ENCODE measurements around the gene ARHGAP26. TPM values are rescaled to one million over a fixed set of nuclear protein-coding genes. Genes with fewer than 3 reads are reported as not detected.

ARHGAP26 gene
- polyA plus RNA-seq, 1 donor from 2014 or later: 0.83 TPM

DNA sequence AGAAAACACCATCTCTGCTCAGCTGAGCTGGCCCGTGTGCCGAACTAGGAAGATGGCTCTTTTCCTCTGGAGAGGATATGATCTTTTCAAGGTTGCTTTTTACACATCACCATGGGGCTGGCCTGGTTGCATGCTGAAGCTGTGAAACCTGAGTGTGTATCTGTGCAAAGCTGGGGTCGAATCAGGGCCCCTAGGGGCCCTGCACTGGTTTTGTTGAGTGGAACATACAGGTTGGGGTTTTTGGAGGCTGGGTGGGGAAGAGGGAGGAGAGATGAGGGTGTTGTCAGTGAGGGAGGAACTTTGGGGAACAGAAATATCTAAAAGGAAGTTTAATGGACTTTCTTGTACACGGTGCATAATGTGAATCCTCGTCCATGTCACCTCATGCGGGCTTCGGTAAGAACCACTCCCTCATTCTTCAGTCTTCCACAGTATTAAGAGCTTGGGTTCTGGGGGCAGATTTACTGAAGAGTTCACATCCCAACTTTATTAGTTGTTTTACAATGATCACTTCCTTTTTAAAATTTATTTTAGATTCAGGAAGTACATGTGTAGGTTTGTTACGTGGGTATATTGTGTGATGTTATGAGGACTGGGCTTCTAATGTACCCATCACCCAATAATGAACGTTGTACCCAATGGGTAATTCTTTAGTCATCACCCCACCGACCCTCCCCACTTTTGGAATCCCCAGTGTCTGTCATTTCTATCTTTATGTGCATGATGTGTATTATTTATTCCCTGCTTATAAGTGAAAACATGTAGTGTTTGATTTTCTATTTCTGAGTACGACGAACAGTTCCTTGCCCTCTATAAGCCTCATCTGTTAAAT, 395.1 kb downstream of the ARHGAP26 start:
- no peaks in the 10 kb centered on the region for H3F3A ChIP-seq (ENCODE audit: insufficient read depth, low read length, poor library complexity, severe bottlenecking)
- no peaks in the 10 kb centered on the region for H3K36me3 ChIP-seq (ENCODE audit: insufficient read depth, low read length)
- no peak overlapping the region for H3K4me3 ChIP-seq (ENCODE audit: low read length)
- no peaks in the 10 kb centered on the region for H3K27me3 ChIP-seq (ENCODE audit: insufficient read depth, low read depth, low read length)
- H2AFZ ChIP-seq (ENCODE audit: low read depth, low read length): no peak overlapping the region
- TF ChIP-seq EP300 (conservative IDR thresholded peaks at IDR 0.05; ENCODE audit: poor library complexity, severe bottlenecking) (no peak), TAF1 (IDR thresholded peaks at IDR 0.05; ENCODE audit: low read depth) (no peak), MXI1 (conservative IDR thresholded peaks at IDR 0.05; ENCODE audit: poor library complexity, severe bottlenecking) (no peak), EZH2 (IDR thresholded peaks at IDR 0.05; ENCODE audit: borderline replicate concordance, insufficient read depth, low read length, poor library complexity, severe bottlenecking) (no peak), POLR2AphosphoS5 (IDR thresholded peaks at IDR 0.05) (no peak), SMC3 (conservative IDR thresholded peaks at IDR 0.05; ENCODE audit: poor library complexity) (no peak), RAD21 (conservative IDR thresholded peaks at IDR 0.05) (no peak)
- TF ChIP-seq, protein P1, sequence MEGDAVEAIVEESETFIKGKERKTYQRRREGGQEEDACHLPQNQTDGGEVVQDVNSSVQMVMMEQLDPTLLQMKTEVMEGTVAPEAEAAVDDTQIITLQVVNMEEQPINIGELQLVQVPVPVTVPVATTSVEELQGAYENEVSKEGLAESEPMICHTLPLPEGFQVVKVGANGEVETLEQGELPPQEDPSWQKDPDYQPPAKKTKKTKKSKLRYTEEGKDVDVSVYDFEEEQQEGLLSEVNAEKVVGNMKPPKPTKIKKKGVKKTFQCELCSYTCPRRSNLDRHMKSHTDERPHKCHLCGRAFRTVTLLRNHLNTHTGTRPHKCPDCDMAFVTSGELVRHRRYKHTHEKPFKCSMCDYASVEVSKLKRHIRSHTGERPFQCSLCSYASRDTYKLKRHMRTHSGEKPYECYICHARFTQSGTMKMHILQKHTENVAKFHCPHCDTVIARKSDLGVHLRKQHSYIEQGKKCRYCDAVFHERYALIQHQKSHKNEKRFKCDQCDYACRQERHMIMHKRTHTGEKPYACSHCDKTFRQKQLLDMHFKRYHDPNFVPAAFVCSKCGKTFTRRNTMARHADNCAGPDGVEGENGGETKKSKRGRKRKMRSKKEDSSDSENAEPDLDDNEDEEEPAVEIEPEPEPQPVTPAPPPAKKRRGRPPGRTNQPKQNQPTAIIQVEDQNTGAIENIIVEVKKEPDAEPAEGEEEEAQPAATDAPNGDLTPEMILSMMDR (IDR thresholded peaks at IDR 0.05; ENCODE audit: poor library complexity, severe bottlenecking): no peak
- TF ChIP-seq, protein P2, sequence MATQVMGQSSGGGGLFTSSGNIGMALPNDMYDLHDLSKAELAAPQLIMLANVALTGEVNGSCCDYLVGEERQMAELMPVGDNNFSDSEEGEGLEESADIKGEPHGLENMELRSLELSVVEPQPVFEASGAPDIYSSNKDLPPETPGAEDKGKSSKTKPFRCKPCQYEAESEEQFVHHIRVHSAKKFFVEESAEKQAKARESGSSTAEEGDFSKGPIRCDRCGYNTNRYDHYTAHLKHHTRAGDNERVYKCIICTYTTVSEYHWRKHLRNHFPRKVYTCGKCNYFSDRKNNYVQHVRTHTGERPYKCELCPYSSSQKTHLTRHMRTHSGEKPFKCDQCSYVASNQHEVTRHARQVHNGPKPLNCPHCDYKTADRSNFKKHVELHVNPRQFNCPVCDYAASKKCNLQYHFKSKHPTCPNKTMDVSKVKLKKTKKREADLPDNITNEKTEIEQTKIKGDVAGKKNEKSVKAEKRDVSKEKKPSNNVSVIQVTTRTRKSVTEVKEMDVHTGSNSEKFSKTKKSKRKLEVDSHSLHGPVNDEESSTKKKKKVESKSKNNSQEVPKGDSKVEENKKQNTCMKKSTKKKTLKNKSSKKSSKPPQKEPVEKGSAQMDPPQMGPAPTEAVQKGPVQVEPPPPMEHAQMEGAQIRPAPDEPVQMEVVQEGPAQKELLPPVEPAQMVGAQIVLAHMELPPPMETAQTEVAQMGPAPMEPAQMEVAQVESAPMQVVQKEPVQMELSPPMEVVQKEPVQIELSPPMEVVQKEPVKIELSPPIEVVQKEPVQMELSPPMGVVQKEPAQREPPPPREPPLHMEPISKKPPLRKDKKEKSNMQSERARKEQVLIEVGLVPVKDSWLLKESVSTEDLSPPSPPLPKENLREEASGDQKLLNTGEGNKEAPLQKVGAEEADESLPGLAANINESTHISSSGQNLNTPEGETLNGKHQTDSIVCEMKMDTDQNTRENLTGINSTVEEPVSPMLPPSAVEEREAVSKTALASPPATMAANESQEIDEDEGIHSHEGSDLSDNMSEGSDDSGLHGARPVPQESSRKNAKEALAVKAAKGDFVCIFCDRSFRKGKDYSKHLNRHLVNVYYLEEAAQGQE (IDR thresholded peaks at IDR 0.05; ENCODE audit: borderline replicate concordance): no peak
- no peak overlapping the region for H3K27ac ChIP-seq (ENCODE audit: low read length)
- no peak overlapping the region for H3K9ac ChIP-seq (ENCODE audit: low read length)
- no peaks in the 10 kb centered on the region for H3K9me2 ChIP-seq (ENCODE audit: insufficient read depth, low read length)
- H3K4me2 ChIP-seq (ENCODE audit: low read length): no peak overlapping the region
- H4K20me1 ChIP-seq (ENCODE audit: insufficient read depth): no peaks in the 10 kb centered on the region
- H3K9me3 ChIP-seq (ENCODE audit: low read length): no peaks in the 10 kb centered on the region
- no peaks in the 10 kb centered on the region for H3K79me2 ChIP-seq (replicated peaks; ENCODE audit: insufficient read depth, low read length)

DNA sequence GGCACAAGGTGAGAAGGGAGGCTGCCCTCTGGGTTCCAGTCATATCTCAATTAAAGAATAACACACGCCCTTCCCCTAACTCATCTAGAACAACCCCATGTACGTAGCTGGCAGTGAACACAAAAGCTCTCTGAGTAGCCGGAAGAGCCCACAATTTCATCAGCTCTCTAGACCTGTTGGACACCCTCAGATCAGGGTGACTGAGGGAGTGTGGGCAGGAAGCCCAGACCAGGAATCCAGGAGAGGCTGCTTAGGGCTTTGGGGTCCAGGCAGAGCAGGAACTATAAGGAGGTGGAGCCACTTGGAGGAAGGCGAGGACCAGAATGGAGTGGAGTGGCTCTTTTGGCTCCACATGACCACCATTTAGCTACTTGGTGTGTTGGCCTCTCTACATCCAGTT, 395.9 kb downstream of the ARHGAP26 start:
- no peak overlapping the region for H3K27ac ChIP-seq (ENCODE audit: low read length)
- no peak overlapping the region for H3K4me2 ChIP-seq (ENCODE audit: low read length)
- H3K9me3 ChIP-seq (ENCODE audit: low read length): no peaks in the 10 kb centered on the region
- H3K27me3 ChIP-seq (ENCODE audit: insufficient read depth, low read depth, low read length): no peaks in the 10 kb centered on the region
- H3K9ac ChIP-seq (ENCODE audit: low read length): no peak overlapping the region
- H4K20me1 ChIP-seq (ENCODE audit: insufficient read depth): no peaks in the 10 kb centered on the region
- TF ChIP-seq RAD21 (conservative IDR thresholded peaks at IDR 0.05): no peak
- no peak for TF ChIP-seq TAF1 (IDR thresholded peaks at IDR 0.05; ENCODE audit: low read depth)
- TF ChIP-seq MXI1 (conservative IDR thresholded peaks at IDR 0.05; ENCODE audit: poor library complexity, severe bottlenecking): no peak
- TF ChIP-seq EP300 (conservative IDR thresholded peaks at IDR 0.05; ENCODE audit: poor library complexity, severe bottlenecking): no peak
- TF ChIP-seq SMC3 (conservative IDR thresholded peaks at IDR 0.05; ENCODE audit: poor library complexity): no peak
- TF ChIP-seq, protein P2 (IDR thresholded peaks at IDR 0.05; ENCODE audit: borderline replicate concordance): no peak
- TF ChIP-seq, protein P1 (IDR thresholded peaks at IDR 0.05; ENCODE audit: poor library complexity, severe bottlenecking): no peak
- TF ChIP-seq POLR2AphosphoS5 (IDR thresholded peaks at IDR 0.05): no peak
- no peak for TF ChIP-seq EZH2 (IDR thresholded peaks at IDR 0.05; ENCODE audit: borderline replicate concordance, insufficient read depth, low read length, poor library complexity, severe bottlenecking)
- no peaks in the 10 kb centered on the region for H3F3A ChIP-seq (ENCODE audit: insufficient read depth, low read length, poor library complexity, severe bottlenecking)
- no peaks in the 10 kb centered on the region for H3K9me2 ChIP-seq (ENCODE audit: insufficient read depth, low read length)
- no peak overlapping the region for H3K4me3 ChIP-seq (ENCODE audit: low read length)
- no peak overlapping the region for H2AFZ ChIP-seq (ENCODE audit: low read depth, low read length)
- no peaks in the 10 kb centered on the region for H3K79me2 ChIP-seq (replicated peaks; ENCODE audit: insufficient read depth, low read length)
- no peaks in the 10 kb centered on the region for H3K36me3 ChIP-seq (ENCODE audit: insufficient read depth, low read length)
